SK-N-SH treated with all-trans-retinoic acid at 6 μM for 48 hours (cell line): ENCODE results near the gene SLC25A42.

Experiments
- ESRRG ChIP-seq: fragments of 250-450 bp; sonication (Bioruptor Pico); IDR thresholded peaks from 2 replicates; pipeline ENCODE4 v1.6.1; 2021; ENCODE audit warnings: mild to moderate bottlenecking
- ISL1 ChIP-seq: fragments of 250-450 bp; sonication (Bioruptor Pico); IDR thresholded peaks from 2 replicates; pipeline ENCODE4 v2.1.2; 2022; ENCODE audit warnings: mild to moderate bottlenecking, moderate library complexity
- RARB ChIP-seq: fragments of 250-450 bp; sonication (Bioruptor Pico); IDR thresholded peaks from 2 replicates; pipeline ENCODE4 v1.8.0; 2021; ENCODE audit warnings: mild to moderate bottlenecking, moderate library complexity
- TCF4 ChIP-seq: fragments of 250-450 bp; sonication (Bioruptor Pico); IDR thresholded peaks from 2 replicates; pipeline ENCODE4 v1.8.0; 2021; ENCODE audit warnings: mild to moderate bottlenecking, moderate library complexity, borderline replicate concordance
- ZFP3 ChIP-seq: fragments of 250-450 bp; sonication (Bioruptor Pico); IDR thresholded peaks from 2 replicates; pipeline ENCODE4 v1.5.0; 2020; ENCODE audit warnings: mild to moderate bottlenecking, moderate library complexity
- ZFP30 ChIP-seq: fragments of 450-650 bp; formaldehyde crosslinking; IDR thresholded peaks from 2 replicates; pipeline ENCODE4 v1.5.0; 2022; ENCODE audit warnings: mild to moderate bottlenecking, moderate library complexity
- ZNF565 ChIP-seq: fragments of 450-650 bp; formaldehyde crosslinking; conservative IDR thresholded peaks from 2 replicates; pipeline ENCODE4 v1.5.0; 2020; ENCODE audit warnings: low read depth, mild to moderate bottlenecking, moderate library complexity
- ZNF70 ChIP-seq: fragments of 450-650 bp; formaldehyde crosslinking; IDR thresholded peaks from 2 replicates; pipeline ENCODE4 v1.5.0; 2020; ENCODE audit warnings: mild to moderate bottlenecking, moderate library complexity

- TF ChIP-seq ISL1 (CRISPR knock-in tag) (no peak), ZNF565 (CRISPR knock-in tag) (no peak), TCF4 (CRISPR knock-in tag) (no peak), ZFP3 (no peak), ESRRG (CRISPR knock-in tag) (no peak), ZNF70 (no peak), RARB (no peak), ZFP30 (CRISPR knock-in tag) (no peak)
Measured at GRCh38 chr19:19043481-19043880, 20.3 kb upstream of the SLC25A42 start.
